SK-MEL-5 (cell line): ENCODE measurements around the gene ACHE. TPM values are rescaled to one million over a fixed set of nuclear protein-coding genes. Genes with fewer than 3 reads are reported as not detected.
A peak's percentile ranks its signal among the peaks of the same experiment; 100 is the strongest.
"Not testable (repeated sequence)": the region's sequence is repeated elsewhere in the genome, so short reads cannot be mapped to it uniquely, and the experiment has no call there.

Experiments used
- DNase-seq: peaks from one replicate; pipeline ENCODE4 v3.0.0-alpha.2; 2016; ENCODE audit warnings: low read depth, low spot score
- in situ Hi-C: cut with HindIII; loops from 2 replicates; pipeline ENCODE4 v1.10.0; 2016; ENCODE audit warnings: low sequenced_read_pairs, high pct_unique_total_duplicates, low pct_unique_long_range_greater_than_20kb
- total RNA-seq: library from RNA; depleted of rRNA; stranded (reverse); fragments of >200 nt; shearing (Covaris generic); gene quantifications from 2 replicates; pipeline ENCODE4 v1.2.3, GENCODE V29; 2014

The ACHE gene
- total RNA-seq, 1 experiment from 2014 or later = 1.8 TPM

- no peak for DNase-seq
- in situ Hi-C loops = no loop called here
These were observed 21.4 kb downstream of the ACHE start for GRCh38 chr7:100874300-100874576.

DNA sequence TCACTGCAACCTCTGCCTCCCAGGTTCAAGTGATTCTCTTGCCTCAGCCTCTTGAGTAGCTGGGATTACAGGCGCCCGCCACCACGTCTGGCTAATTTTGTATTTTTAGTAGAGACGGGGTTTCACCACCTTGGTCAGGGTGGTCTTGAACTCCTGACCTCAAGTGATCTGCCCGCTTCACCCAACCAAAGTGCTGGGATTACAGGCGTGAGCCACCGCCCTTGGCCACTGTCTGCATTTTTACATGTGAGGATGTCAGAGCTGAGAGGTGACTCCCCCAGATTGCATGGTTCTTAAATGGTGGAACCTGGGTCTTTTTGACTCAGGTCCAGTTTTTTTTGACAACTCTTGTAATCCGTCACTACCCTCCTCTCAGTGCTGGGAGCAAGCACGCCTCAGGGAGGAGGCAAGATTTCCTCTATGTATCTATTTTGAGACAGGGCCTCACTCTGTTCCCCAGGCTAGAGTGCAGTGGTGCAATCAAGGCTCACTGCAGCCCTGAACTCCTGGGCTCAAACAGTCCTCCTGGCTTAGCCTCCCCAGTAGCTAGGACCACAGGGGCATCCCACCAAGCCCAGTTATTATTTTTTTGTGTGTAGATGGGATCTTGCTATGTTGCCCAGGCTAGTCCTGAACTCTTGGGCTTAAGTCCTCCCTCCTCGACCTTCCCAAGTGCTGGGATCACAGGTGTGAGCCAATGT, 21.9 kb downstream of the ACHE start:
- DNase-seq = no peak
- in situ Hi-C loops = no loop called here

GRCh38 chr7:100867776-100868485, 27.8 kb downstream of the ACHE start:
- no peak for DNase-seq
- in situ Hi-C loops = no loop called here

- in situ Hi-C loops = no loop called here
- DNase-seq = peak; percentile 88
These were observed 28.5 kb downstream of the ACHE start, which contains the start of gene TRIP6 for GRCh38 chr7:100867040-100867775. TSS of gene TRIP6 (plus strand) at chr7:100867387. CDS start at chr7:100867498, 111 bp downstream.

GRCh38 chr7:100866729-100867039, 29.0 kb downstream of the ACHE start:
- in situ Hi-C loops = no loop called here
- no peak for DNase-seq

DNA sequence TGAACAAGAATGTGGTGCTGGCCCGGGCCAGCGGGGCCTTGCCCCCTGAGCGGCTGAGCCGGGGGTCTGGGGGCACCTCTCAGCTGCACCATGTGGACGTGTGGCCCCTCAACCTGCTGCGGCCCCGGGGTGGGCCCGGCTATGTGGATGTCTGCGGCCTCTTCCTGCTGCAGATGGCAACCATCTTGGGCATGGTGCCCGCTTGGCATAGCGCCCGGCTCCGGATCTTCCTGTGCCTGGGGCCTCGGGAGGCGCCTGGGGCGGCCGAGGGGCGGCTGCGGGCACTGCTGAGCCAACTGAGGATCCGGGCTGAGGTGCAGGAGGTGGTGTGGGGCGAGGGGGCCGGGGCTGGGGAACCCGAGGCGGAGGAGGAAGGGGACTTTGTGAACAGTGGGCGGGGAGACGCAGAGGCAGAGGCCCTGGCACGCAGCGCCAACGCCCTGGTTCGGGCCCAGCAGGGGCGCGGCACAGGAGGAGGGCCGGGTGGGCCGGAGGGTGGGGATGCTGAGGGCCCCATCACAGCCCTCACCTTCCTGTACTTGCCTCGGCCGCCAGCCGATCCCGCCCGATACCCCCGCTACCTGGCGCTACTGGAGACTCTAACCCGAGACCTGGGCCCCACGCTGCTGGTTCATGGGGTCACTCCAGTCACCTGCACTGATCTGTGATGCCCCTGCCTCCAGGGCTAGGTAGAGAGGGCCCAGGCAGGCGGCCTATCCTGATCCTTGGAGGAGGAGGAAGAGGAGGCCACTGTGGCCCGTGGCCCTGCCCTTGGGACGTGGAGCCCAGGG, 29.6 kb downstream of the ACHE start:
- in situ Hi-C loops = no loop called here
- DNase-seq = no peak

DNA sequence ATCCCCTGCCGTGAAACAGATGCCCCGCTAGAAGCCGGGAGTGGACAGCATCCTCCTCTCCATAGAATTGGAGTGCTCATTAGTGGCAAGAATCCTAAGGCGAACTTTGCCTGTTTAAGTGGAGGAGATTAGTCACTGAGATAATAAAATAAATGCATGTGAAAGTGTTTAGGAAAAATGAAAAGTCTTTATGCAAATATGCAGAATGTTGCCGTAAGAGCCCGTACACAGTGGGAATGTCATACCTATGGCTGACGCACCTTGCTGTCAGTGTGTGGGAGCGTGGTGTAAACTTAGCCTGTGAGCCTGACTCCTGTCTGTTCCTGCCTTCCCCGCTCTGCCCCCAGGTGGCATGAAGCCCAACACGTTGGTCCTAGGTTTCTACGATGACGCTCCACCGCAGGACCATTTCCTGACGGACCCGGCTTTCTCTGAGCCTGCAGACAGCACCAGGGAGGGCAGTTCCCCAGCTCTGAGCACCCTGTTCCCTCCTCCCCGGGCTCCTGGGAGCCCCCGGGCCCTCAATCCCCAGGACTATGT, 30.2 kb downstream of the ACHE start:
- in situ Hi-C loops = no loop called here
- DNase-seq = no peak

GRCh38 chr7:100864263-100864845, 31.3 kb downstream of the ACHE start:
- no peak for DNase-seq
- in situ Hi-C loops = no loop called here

- in situ Hi-C loops = no loop called here
These were observed 32.2 kb downstream of the ACHE start for GRCh38 chr7:100863406-100863950.

GRCh38 chr7:100861616-100861985, 34.1 kb downstream of the ACHE start:
- in situ Hi-C loops = no loop called here
- no peak for DNase-seq

More at GRCh38 chr7:100863406-100863950, 32.2 kb downstream of the ACHE start:
- no peak for DNase-seq

DNA sequence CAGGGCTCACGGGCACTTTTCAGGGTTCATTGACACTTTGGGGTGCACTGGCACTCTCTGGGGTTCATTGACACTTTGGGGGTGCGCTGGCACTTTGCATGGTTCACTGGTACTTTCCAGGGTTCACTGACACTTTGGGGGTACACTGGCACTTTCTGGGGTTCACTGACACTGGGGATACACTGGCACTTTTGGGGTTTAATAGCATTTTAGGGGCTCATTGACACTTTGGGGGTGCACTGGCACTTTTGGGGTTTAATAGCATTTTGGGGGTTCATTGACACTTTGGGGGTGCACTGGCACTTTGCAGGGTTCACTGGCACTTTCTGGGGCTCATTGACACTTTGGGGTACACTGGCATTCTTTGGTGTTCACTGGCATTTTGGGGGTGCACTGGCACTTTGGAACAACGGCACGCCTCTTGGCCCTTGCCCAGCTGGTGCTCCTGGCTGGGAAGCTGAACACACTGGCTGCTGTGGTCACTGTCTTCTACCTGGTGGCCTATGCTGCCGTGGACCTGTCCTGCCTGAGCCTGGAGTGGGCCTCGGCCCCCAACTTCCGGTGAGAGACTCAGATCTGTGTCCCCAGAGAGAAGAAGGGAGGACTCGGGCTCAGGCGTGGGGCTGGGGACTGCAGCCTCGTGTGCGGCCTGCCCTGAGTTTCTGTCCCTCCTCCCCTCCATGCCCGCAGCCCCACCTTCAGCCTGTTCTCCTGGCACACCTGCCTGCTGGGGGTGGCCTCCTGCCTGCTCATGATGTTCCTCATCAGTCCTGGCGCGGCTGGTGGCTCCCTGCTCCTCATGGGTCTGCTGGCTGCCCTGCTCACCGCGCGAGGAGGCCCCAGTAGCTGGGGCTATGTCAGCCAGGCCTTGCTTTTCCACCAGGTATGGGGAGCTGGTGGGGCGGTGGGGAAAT, 34.7 kb downstream of the ACHE start:
- DNase-seq = no peak
- in situ Hi-C loops = no loop called here

- in situ Hi-C loops = no loop called here
- DNase-seq = no peak
These were observed 35.8 kb downstream of the ACHE start for GRCh38 chr7:100859856-100860255.

DNA sequence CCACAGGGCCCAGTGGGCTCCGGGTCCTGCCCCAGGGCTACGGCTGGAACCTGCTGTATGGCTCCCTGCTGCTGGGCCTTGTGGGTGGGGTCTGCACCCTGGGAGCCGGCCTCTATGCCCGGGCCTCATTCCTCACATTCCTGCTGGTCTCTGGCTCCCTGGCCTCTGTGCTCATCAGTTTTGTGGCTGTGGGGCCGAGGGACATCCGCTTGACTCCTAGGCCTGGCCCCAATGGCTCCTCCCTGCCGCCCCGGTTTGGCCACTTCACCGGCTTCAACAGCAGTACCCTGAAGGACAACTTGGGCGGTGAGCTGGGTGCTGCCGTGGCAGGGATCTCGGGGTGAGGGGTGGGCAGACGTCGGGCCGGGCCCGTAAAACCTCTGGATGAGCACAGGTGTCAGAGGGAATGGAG, 38.8 kb downstream of the ACHE start:
- in situ Hi-C loops = no loop called here
- DNase-seq = no peak

GRCh38 chr7:100855515-100855914, 40.2 kb downstream of the ACHE start:
- no peak for DNase-seq
- in situ Hi-C loops = no loop called here

DNA sequence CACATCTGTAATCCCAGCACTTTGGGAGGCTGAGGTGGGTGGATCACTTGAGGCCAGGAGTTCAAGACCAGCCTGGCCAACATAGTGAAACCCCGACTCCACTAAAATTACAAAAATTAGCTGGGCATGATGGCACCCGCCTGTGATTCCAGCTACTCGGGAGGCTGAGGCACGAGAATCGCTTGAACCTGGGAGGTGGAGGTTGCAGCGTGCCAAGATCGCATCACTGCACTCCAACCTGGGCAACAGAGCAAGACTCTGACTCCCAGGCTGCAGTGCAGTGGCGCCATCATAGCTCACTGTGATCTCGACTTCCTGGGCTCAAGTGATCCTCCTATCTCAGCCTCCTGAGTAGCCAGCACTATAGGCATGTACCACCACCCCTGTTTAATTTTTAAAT, 40.8 kb downstream of the ACHE start:
- DNase-seq, in situ Hi-C loops: not testable (repeated sequence)

GRCh38 chr7:100854146-100854895, 41.4 kb downstream of the ACHE start:
- DNase-seq = no peak
- in situ Hi-C loops = no loop called here
